NK-92 (cell line): ENCODE data around the gene PDXDC1.
"Not testable (repeated sequence)": the region's sequence is repeated elsewhere in the genome, so short reads cannot be mapped to it uniquely, and the experiment has no call there.

Source experiments
- DNase-seq: peaks from one replicate; lab custom pipeline; 2025; ENCODE audit not compliant: unreplicated experiment; lab: John Stamatoyannopoulos, UW

Gene PDXDC1

GRCh38 chr16:15148831-15149230, 174.0 kb downstream of the PDXDC1 start:
- DNase-seq: not testable (repeated sequence)

- not testable (repeated sequence) for DNase-seq
Measured at GRCh38 chr16:15149260-15149659, 174.4 kb downstream of the PDXDC1 start.

GRCh38 chr16:15154005-15154404, 179.2 kb downstream of the PDXDC1 start:
- not testable (repeated sequence) for DNase-seq

- not testable (repeated sequence) for DNase-seq
Measured at GRCh38 chr16:15154650-15155562, 180.1 kb downstream of the PDXDC1 start.

GRCh38 chr16:15157644-15158043, 182.8 kb downstream of the PDXDC1 start:
- not testable (repeated sequence) for DNase-seq

GRCh38 chr16:15159671-15160070, 184.8 kb downstream of the PDXDC1 start:
- not testable (repeated sequence) for DNase-seq

GRCh38 chr16:15160571-15160970, 185.7 kb downstream of the PDXDC1 start:
- DNase-seq: not testable (repeated sequence)

- not testable (repeated sequence) for DNase-seq
Measured at GRCh38 chr16:15163055-15163454, 188.2 kb downstream of the PDXDC1 start.

- DNase-seq: not testable (repeated sequence)
Measured at GRCh38 chr16:15166177-15166576, 191.4 kb downstream of the PDXDC1 start.

GRCh38 chr16:15168303-15168702, 193.5 kb downstream of the PDXDC1 start:
- DNase-seq: not testable (repeated sequence)

GRCh38 chr16:15168953-15169652, 194.3 kb downstream of the PDXDC1 start:
- not testable (repeated sequence) for DNase-seq

GRCh38 chr16:15179909-15180308, 205.1 kb downstream of the PDXDC1 start:
- not testable (repeated sequence) for DNase-seq

- DNase-seq: not testable (repeated sequence)
Measured at GRCh38 chr16:15180946-15181345, 206.1 kb downstream of the PDXDC1 start.

GRCh38 chr16:15184000-15184399, 209.2 kb downstream of the PDXDC1 start:
- DNase-seq: not testable (repeated sequence)
